HG03175 (cell line): Measurements from ENCODE around the gene CCDC6.
"Not testable (repeated sequence)": the region's sequence is repeated elsewhere in the genome, so short reads cannot be mapped to it uniquely, and the experiment has no call there.

Experiments used
- ATAC-seq: cut with Tn5 transposase; IDR thresholded peaks from one replicate; pipeline ENCODE4 v1.9.1; 2021; ENCODE audit warnings: mild to moderate bottlenecking, moderate library complexity; ENCODE audit not compliant: unreplicated experiment

CCDC6 gene

DNA sequence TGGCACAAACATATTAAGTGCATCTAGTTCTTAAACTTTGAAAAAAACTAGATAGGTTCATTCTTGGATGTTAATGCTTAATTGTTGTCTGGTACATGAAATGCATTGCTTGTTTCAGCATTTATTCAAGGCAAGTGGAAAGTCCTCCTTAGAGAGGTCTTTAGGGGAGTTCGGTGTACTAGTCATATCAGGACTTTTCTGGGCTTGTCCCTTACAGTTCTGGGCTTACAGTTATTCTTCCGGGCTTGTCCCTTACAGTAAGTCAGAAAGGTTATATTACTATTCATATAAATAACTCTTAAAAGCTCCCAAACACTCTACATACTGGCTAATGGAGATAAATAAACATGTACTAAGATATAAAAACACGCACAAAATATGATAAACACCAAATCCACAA, 91.5 kb downstream of the CCDC6 start:
- ATAC-seq: no peak

DNA sequence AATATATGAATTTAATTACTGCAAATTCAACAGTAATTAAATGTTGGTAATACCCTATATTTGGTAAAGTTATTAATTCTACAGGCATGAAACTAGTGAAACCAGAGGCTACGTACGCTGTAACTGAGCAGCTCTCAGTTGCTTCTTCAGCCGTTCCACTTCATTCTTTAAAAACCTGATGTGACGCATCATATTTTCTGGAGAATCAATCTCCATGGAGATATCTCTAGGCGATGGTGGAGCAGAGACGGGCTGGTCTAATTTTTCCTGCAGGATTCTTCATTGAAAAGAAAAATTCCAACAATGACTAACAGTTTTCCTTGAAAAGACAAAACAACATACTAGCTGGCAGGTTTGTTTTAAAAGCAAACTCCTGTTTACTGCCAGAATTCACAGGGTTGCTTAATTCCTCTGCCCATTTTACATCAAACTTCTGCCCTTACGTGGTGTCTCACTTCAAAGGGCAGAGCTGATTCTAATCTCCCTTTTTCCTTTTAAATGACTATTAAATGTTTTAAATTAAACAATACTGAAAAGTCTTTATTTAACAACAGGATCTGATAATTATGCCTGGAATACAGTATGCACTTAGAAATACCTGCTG, 93.7 kb downstream of the CCDC6 start:
- no peak for ATAC-seq

DNA sequence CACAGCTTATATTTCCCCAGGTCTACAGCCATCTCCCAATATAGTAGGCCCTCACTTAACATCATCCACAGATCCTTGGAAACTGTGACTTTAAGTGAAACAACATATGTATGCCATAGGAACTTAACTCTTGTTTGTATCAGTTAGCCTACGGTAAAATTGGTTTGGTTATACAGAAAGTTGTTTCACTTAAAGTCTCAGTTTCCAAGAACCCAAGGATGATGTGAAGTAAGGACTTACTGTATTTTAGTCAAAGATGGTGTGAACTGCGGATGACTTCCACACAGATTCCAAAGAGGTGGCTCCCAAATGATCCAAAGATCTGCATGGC, 96.7 kb downstream of the CCDC6 start:
- ATAC-seq: no peak

DNA sequence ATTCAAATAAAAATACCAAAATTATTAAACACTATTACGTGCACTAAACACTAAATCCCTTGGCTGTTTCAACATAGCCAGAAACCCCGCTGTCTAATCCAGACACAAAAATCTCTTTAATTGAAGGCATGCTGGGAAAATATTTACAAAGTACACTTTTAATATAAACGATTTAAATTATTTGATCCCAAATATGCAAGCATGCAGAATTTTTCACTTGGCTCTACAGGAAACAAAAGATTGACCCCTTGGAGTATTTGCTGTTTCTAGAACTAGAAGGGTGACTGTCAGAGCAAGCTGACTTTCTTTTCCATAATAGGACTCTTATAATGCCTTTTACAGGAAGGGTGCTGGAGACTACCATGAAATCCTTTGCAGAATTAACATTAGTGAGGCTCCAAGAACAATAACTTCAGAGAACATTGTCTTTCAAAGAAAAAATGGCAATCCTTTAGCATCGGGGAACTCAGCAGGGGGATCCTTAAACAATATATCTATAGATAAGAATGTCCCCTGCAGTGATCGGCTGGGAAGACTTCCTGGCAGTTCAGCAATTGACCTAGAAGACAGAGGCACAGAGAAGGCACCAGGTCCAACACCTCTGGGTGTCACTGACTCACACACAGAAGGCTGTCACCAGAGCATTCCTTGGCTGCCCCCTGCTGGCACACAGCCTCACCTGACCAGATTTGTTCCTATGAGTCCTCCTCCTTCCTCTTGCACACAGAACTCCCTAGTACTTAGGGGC, 97.3 kb downstream of the CCDC6 start:
- peak; percentile 96 for ATAC-seq

DNA sequence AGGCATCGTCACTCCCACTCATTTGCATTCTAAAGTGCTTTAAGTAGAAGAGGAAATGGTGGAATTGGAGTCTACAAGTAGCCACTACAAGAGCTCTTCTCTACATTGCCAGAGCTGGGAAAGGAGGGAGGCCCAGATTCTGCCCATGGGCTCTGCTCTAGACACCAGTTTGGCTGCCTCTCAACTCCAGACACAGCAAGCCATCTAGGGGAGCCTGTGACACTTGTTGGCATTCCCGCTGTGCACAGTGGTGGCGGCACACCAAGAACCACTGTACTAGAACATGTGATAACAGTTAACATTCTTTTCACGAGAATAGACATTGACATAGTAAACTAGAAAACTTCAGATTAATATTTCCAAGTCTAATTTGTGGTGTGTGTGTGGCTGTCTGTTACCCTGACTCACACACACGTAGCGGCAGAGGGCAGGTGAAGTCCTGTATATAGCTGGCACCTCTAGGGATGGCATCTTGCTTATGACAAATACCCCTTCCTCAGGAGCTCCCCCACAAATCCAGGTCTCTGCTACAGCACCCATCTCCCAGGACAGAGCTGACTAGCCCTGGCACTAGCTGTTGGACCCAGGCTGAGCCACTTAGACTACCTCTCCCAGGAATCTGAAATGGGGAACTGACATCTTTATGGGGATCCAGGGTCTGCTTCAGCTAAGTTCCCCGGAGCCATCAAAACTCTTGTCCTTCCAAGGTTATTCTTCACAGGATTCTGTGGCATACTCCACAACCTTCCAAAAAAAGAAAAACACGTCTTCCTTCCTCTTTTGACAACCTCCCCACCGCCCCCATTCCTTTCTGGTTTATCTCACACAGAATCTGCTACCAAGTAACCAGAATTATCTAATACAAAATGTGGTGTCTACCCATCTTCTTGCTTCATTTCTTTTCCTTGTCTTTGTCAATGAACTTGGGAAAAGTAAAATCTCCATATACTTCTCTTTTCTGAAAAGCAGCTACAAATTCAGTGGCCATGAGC, 98.4 kb downstream of the CCDC6 start:
- ATAC-seq: no peak

DNA sequence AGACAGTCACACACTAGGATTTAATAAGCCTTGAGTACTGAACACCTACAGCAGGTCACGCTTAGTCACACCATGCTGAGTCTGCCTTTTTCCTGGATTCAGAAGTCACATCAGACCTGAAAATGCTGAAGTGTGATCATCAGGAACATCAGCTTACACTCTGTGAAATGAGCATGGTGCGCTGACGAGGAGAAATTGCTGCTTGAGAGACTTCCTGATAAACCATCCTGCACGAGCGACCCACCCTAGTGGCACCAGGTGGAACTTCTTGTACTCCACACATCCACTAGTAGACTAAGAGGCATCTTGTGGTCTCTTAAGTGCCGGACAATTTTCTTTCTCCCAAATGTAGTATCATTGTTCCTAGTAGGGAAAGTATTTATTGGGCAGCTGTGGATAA, 101.3 kb downstream of the CCDC6 start:
- ATAC-seq: no peak

DNA sequence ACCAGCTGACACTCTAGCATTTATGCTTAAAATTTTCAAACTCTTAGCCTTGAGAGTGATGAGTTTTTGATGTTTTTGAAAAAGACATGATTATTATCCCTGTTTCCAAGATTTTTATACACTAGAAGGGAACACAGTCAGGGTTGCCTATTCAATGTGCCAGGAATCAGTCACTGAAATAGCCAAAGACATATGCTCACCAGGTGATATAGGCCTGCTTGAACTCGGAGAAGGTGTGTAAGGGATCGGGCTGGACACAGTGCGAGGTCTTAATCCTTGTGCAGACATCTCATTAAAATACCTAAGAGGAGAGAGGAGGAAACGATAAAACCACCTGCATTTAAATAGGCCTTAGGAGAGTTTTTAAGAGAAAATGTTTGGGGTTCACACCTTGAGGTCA, 102.1 kb downstream of the CCDC6 start:
- ATAC-seq: no peak

DNA sequence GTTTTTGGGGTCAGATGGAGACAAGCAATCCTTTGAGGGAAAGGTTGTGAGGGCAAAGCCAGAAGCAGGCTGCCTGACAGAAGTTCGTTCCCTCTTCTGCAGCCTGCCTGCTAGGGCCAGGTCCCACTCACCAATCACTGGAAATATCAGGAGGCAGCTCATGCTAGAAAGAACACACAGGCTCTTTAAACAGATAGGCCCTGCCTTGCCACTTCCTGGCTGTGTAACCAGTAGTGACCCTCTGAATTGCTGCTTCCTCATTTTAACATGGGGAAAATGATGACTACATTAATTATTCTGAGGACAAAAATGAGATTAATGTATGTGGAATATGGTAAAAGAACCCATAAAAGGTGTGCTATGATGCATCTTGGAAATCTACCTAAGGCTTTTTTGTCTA, 102.6 kb downstream of the CCDC6 start:
- no peak for ATAC-seq

DNA sequence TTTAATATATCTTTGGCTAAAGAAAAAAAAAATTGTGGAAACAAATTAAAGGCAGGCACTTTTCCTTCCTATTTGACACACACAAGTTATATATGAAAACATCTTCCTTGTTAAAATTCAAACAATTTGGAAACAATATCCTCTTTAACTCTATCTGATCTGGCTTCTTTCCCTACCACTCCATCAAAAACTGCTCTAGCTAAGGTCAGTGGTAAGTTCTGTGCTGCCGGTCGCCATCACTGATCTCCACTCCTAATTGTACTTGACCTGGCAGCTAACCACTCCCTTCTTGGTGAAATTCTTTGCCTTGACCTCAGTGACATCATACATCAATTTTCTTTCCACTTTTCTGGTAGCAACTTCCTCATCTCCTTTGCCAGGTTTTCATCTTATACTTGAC, 105.2 kb downstream of the CCDC6 start:
- ATAC-seq: no peak

DNA sequence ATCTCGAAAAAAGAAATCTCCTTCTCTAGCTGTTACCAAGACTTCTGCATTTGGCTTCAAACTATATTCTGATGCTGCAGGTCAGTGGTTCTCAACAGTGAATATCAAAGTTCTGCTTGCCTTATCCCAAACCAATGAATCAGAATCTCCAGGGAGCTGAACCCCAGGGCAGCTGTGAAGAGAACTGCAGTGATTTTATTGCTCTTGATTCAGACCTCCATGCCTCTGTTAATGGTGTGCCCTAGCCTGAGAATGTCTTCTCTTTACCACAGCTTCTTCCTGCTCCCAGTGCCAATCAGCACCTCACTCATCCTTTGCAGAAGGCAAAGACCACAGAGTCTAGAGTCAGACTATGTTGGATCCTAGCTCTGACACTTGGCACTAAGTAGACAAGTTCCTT, 106.9 kb downstream of the CCDC6 start:
- no peak for ATAC-seq

DNA sequence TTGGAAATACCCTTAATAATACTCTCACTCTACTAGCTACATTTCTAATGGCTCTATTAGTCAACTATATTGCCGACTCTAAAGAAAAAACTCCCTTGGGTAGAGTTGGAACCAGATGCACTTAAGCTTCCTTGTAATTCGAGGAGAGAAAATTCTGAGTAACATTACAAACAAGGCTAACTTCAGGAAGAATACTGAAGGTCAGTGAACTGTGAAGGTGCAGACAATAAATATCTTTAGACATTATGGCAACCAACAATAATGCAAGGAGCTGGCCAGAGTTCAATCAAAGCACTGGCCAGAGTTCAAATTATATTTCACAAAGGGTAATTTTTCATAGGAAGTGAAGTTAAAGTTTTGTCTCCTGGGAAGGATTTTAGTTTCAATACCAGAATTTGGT, 112.4 kb downstream of the CCDC6 start:
- ATAC-seq: no peak

DNA sequence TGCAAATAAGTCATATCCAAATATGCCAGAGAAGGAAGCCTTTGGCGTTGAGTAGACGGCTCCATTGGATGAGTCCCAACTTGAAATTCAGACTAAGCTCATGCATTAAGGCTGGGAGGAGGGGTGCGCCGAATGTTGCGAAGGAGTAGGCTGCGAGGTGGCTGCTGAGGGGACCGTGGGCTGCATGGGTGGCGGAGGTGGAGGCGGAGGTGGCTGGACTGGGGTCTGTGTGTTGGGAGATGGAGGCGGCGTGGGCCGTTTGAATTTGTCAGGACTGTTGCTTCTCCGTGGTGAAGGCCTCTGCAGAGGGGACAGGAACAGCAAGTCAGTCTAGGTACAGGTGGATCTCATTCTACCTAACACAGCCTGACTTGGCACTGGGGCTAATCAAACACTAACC, 113.5 kb downstream of the CCDC6 start:
- no peak for ATAC-seq

DNA sequence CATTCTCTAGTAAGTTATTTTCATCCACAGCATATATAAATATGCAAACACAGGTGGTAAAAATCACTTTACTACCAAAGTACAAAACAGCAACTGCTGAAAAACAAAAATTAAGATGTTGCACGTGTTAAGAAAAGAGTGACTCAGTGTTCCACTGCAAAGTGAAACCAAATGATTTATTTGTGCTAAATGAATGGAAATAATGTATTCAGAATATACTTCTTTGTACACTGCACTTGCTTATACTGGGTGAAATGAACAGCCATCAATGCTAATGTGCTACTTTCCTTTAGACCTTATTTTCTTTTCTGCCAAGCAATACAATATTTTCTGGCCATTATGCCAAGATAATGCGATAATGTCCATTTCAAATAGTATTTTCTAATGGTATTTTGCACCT, 114.8 kb downstream of the CCDC6 start:
- ATAC-seq: no peak

DNA sequence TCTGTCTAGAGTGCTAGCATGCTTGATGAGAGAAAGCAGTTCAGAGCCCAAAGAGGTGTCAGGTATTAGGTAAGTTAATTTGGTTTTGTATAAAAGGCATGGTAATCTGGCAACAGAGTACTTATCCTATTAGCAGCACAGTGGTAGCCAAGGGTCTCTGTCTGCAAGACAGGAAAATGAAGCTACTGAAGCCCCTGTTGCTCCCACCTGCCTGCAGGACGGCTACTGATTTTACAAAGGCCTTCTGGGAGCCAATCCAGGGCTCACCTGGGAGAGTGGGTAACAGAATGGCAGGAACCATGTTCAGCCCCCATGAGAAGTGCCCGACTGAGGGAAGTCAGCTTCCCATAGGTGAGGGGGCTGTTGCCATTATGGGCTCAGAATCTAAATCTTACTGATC, 116.3 kb downstream of the CCDC6 start:
- ATAC-seq: not testable (repeated sequence)

DNA sequence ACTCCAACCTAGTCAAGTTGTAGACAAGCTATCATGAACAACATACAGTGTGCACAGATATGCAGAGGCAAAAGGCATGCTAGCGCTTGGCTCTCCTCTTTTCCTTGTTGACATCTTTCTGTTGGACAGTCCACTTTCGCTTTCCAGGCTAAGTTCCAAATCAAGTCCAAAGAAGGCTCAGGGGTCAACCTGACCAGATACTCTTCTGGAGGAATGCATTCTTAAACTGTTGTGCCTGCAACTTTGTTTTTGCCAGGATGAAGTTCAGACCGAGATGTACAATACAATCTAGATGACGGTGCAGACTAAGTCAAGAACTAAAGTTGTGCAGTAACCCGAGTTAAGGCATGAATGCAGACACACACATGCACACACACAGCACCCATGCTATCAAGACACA, 117.4 kb downstream of the CCDC6 start:
- ATAC-seq: not testable (repeated sequence)

DNA sequence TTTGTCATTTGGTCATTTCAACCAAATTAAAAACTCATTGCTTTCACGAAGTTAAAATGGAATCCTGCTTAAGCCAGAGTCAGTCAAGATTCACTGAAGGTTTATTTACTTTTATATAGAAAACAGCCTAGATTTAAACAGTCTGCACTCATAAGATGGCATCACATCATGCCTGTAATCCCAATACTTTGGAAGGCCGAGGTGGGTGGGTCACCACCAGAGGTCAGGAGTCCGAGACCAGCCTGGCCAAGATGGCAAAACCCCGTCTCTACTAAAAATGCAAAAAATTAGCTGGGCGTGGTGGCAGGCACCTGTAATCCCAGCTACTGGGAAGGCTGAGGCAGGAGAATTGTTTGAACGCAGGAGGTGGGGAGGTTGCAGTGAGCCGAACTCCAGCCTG, 119.3 kb downstream of the CCDC6 start:
- ATAC-seq: not testable (repeated sequence)

DNA sequence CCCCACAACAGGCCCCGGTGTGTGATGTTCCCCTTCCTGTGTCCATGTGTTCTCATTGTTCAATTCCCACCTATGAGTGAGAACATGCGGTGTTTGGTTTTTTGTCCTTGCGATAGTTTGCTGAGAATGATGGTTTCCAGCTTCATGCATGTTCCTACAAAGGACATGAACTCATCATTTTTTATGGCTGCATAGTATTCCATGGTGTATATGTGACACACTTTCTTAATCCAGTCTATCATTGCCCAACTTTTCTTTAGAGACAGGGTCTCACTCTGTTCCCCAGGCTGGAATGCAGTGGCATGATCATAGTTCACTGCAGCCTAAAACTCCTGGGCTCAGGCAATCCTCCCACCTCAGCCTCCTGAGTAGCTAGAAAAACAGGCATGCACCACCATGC, 120.9 kb downstream of the CCDC6 start:
- not testable (repeated sequence) for ATAC-seq

DNA sequence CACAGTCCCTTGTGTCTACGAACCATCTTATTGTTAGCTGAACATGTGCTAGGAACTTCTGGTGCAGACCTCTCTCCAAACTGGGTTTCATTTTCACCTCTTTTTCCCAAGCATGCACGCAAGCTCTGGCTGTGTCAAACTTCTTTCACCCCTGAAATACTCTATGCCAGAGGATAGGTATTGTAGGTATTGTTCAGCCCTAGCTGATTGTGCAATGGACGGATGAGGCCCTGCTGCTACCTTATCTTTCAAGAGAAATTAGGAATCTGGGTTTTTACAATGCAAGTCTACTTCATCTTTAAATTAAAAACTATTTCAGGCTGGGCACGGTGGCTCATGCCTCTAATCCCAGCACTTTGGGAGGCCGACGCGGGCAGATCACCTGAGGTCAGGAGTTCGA, 124.8 kb downstream of the CCDC6 start:
- ATAC-seq: no peak

DNA sequence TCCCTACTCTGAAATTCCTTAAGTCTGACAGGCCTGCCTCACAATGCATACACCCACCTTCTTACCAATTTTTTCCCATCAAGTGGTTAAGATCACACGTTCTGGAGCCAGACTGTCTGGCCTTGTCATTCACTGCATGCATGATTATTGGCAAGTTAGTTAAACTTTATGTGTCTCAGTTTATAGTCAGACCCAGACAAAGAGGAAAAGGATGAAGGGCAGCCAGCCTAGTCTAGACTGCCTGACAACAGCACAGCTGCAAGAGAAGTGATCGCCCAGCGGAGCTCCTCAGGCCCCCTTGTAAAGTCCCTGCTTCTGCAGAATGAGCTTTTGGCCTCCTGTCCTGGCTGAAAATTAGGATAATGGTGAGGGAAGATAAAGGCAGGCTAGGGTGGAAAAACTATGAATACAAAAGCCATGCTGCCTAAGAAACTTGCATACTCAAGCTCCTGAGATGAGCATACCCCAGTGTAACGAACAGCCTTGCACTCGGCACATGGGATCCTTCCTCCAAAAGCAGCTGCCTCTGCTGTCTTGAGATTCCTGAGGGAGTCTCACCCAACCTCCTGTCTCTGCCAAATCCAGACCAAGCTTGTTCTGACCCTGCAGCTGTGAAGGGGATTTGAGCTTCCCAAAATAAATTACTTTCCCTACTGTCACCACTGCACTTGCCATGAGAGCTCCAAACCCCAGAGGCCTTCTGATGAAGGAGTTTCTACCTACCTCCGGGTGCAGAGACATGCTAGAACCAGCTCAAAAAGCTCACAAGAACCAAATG, 126.4 kb downstream of the CCDC6 start:
- no peak for ATAC-seq

DNA sequence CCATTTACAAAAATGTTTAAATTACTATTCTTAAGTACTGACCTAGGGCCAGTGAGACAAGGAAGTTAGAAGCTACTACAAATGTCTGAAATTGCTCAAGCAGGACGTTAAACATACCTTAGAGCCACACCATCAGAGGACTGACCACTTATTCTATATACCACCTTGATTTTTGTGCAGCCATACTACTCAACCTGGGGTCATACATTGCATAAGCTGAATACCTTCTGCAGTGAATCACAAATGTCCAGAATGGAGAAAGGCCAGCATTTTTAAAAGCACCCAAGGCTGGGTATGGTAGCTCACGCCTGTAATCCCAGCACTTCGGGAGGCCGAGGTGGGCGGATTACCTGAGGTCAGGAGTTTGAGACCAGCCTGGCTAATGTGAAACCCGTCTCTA, 131.9 kb downstream of the CCDC6 start:
- no peak for ATAC-seq

DNA sequence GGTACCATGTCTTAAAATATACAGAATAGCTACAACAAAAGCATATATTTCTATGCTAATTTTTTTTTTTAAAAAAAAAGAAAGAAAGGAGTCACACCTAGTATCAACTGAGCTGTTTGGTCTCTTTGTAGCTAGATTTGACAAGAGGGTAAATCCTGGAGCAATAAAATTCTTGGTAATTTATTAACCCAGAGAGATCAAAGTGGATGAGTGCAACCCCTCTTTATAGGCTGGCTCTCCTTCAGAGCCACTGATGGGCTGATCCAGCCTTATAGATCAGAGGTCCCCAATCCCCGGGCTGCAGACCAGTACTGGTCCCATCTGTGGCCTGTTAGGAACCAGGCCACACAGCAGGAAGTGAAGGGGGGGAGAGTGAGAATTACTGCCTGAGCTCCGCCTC, 133.3 kb downstream of the CCDC6 start:
- ATAC-seq: no peak
